ENCODE measurements around the gene CCN2.

Gene CCN2

GRCh38 chr6:131995917-131996316 lies 44.7 kb upstream of the CCN2 start:
- Histone ChIP-seq H3K27ac (no peak overlapping the region), H3K27me3 (no peaks in the 10 kb centered on the region), H3K9me3 (no peaks in the 10 kb centered on the region), H3K36me3 (no peaks in the 10 kb centered on the region), H3K4me1 (ENCODE audit: control insufficient read depth in 1 of 2, insufficient read depth in 1 of 2, low read depth in 1 of 2, low read length in 1 of 2) (no peaks in the 10 kb centered on the region), H3K4me3 (ENCODE audit: low read depth in 1 of 2, low read length in 1 of 2) (no peak overlapping the region)
- TF ChIP-seq, protein P1, sequence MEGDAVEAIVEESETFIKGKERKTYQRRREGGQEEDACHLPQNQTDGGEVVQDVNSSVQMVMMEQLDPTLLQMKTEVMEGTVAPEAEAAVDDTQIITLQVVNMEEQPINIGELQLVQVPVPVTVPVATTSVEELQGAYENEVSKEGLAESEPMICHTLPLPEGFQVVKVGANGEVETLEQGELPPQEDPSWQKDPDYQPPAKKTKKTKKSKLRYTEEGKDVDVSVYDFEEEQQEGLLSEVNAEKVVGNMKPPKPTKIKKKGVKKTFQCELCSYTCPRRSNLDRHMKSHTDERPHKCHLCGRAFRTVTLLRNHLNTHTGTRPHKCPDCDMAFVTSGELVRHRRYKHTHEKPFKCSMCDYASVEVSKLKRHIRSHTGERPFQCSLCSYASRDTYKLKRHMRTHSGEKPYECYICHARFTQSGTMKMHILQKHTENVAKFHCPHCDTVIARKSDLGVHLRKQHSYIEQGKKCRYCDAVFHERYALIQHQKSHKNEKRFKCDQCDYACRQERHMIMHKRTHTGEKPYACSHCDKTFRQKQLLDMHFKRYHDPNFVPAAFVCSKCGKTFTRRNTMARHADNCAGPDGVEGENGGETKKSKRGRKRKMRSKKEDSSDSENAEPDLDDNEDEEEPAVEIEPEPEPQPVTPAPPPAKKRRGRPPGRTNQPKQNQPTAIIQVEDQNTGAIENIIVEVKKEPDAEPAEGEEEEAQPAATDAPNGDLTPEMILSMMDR (IDR thresholded peaks at IDR 0.05): no peak

DNA sequence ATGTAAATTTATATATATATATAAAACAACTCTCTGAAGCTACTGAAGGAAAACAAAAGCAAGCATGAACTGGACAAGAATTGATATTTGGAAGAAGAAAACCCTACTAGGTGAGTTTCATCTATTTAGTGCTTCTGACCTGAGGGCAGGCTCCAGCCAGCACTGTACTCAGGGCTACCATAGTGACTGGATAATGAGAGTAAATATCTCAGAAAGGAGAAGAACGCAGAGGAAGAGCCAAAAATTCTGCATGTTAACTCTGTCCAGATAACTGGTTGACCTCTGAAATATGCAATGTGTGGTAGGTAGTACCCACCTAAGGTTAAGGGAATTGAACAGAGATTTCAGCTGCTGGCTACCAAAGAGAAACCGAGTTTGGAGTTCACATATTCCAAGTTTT lies 41.4 kb upstream of the CCN2 start:
- no peak overlapping the region for H3K27ac ChIP-seq
- no peak overlapping the region for H3K4me3 ChIP-seq (ENCODE audit: low read depth in 1 of 2, low read length in 1 of 2)
- H3K4me1 ChIP-seq (ENCODE audit: control insufficient read depth in 1 of 2, insufficient read depth in 1 of 2, low read depth in 1 of 2, low read length in 1 of 2): no peaks in the 10 kb centered on the region
- H3K36me3 ChIP-seq: no peaks in the 10 kb centered on the region
- H3K27me3 ChIP-seq: no peaks in the 10 kb centered on the region
- TF ChIP-seq, protein P1 (IDR thresholded peaks at IDR 0.05): no peak
- H3K9me3 ChIP-seq: no peaks in the 10 kb centered on the region

GRCh38 chr6:131989036-131989435 lies 37.9 kb upstream of the CCN2 start:
- TF ChIP-seq, protein P1 (IDR thresholded peaks at IDR 0.05): no peak
- H3K36me3 ChIP-seq: no peaks in the 10 kb centered on the region
- no peak overlapping the region for H3K4me3 ChIP-seq (ENCODE audit: low read depth in 1 of 2, low read length in 1 of 2)
- no peaks in the 10 kb centered on the region for H3K9me3 ChIP-seq
- H3K27me3 ChIP-seq: no peaks in the 10 kb centered on the region
- no peak overlapping the region for H3K27ac ChIP-seq
- H3K4me1 ChIP-seq (ENCODE audit: control insufficient read depth in 1 of 2, insufficient read depth in 1 of 2, low read depth in 1 of 2, low read length in 1 of 2): no peaks in the 10 kb centered on the region

DNA sequence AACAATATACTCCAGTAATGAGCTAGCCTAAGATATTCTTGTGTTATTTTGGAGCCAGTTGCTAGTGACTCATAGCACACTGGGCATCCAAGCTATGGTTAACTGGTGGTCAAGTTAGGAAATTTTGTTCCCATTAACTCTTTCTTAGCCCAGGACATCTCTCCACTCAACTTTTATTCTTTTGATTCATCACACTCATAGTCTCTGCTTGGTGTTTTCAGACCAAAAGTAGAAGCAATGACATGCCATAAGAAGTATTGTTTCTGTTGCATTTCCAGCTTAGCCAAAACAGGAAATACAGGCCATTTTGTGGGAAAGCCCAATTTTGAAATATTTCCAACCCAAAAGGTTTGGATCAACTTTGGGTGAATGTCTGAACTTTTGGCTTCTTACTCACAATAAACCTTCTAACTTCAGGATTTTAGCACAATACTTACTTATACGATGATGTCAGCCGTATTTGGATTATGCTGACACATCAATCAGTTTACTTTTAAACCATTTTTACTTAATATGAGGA lies 31.6 kb upstream of the CCN2 start:
- H3K27me3 ChIP-seq: no peaks in the 10 kb centered on the region
- H3K27ac ChIP-seq: no peak overlapping the region
- no peaks in the 10 kb centered on the region for H3K9me3 ChIP-seq
- H3K36me3 ChIP-seq: no peaks in the 10 kb centered on the region
- TF ChIP-seq, protein P1 (IDR thresholded peaks at IDR 0.05): no peak
- no peak overlapping the region for H3K4me3 ChIP-seq (ENCODE audit: low read depth in 1 of 2, low read length in 1 of 2)
- H3K4me1 ChIP-seq (ENCODE audit: control insufficient read depth in 1 of 2, insufficient read depth in 1 of 2, low read depth in 1 of 2, low read length in 1 of 2): no peaks in the 10 kb centered on the region

GRCh38 chr6:131981624-131981978 lies 30.4 kb upstream of the CCN2 start:
- H3K4me3 ChIP-seq (ENCODE audit: low read depth in 1 of 2, low read length in 1 of 2): no peak overlapping the region
- TF ChIP-seq, protein P1 (IDR thresholded peaks at IDR 0.05): no peak
- H3K9me3 ChIP-seq: no peaks in the 10 kb centered on the region
- no peaks in the 10 kb centered on the region for H3K36me3 ChIP-seq
- H3K27me3 ChIP-seq: no peaks in the 10 kb centered on the region
- no peaks in the 10 kb centered on the region for H3K4me1 ChIP-seq (ENCODE audit: control insufficient read depth in 1 of 2, insufficient read depth in 1 of 2, low read depth in 1 of 2, low read length in 1 of 2)
- no peak overlapping the region for H3K27ac ChIP-seq
